Mucosa of descending colon (tissue), 3 donors: ENCODE data around the gene CSNK1E. TPM values are rescaled to one million over a fixed set of nuclear protein-coding genes. Genes with fewer than 3 reads are reported as not detected.
A peak's percentile ranks its signal among the peaks of the same experiment; 100 is the strongest.

Experiments used
- ATAC-seq: fragments of 200-7000 bp; cut with Tn5 transposase; one replicate; pipeline ENCODE4 v1.9.1; 2020; ENCODE audit warnings: mild to moderate bottlenecking, moderate library complexity
- DNase-seq, 3 donors: peaks; one replicate each; pipeline ENCODE4 v3.0.0-alpha.2; 2020
- H3K36me3 ChIP-seq: fragments of 200-600 bp; one replicate; pipeline ENCODE4 v1.8.0; 2021; ENCODE audit warnings: low read depth, mild to moderate bottlenecking
- H3K4me1 ChIP-seq: fragments of 200-600 bp; one replicate; pipeline ENCODE4 v1.8.0; 2021; ENCODE audit warnings: low read depth, mild to moderate bottlenecking
- H3K4me3 ChIP-seq: fragments of 200-600 bp; one replicate; pipeline ENCODE4 v1.8.0; 2021; ENCODE audit warnings: mild to moderate bottlenecking
- H3K9me3 ChIP-seq: fragments of 200-600 bp; one replicate; pipeline ENCODE4 v1.8.0; 2021; ENCODE audit warnings: mild to moderate bottlenecking
- CTCF ChIP-seq: fragments of 200-600 bp; IDR thresholded peaks from one replicate; pipeline ENCODE4 v1.8.0; 2022; ENCODE audit warnings: antibody characterized with exemption, mild to moderate bottlenecking
- intact Hi-C, 2 donors: fragments of 100-400 bp; cut with DNase I in 1 of 2; cut with micrococcal nuclease in 1 of 2; formaldehyde crosslinking; loops; one replicate each; pipeline versions ENCODE4 v1.11.0 to v1.11.1; 2022; cut with DNase I, micrococcal nuclease
- total RNA-seq, 3 donors: library from RNA; stranded (reverse); fragmentation: NEBNext Ultra II Directional in 2 of 3; extraction: Animal tissue kit (Norgen Biotek cat#: 25700) in 2 of 3; gene quantifications; one replicate each; pipeline versions ENCODE4 v1.2.1 to v1.2.4, GENCODE V29; 2021 to 2023
- donor health status: DM: no; HTN: no; CAD: no; lungs with moderate emphysema.
- donor health status: DM: no; HTN: no; CAD: no.
- donor health status: DM: no; HTN: yes; CAD: no.

The CSNK1E gene
- total RNA-seq, 3 donors from 2014 or later = 87.8 to 100 (median 89.8) TPM

GRCh38 chr22:38303974-38304373 is 13.3 kb downstream of the CSNK1E start:
- Histone ChIP-seq H3K4me3 (no peak overlapping the region), H3K9me3 (no peaks in the 10 kb centered on the region), H3K36me3 (peaks cover 4% of the 10 kb centered on the region), H3K4me1 (peaks cover 16% of the 10 kb centered on the region)
- no peak for TF ChIP-seq CTCF
- intact Hi-C loops = no loop called here
- no peak for ATAC-seq
- no peak for DNase-seq

GRCh38 chr22:38302906-38303305 is 14.3 kb downstream of the CSNK1E start:
- no peak for TF ChIP-seq CTCF
- intact Hi-C loops = no loop called here
- peaks cover 12% of the 10 kb centered on the region for H3K4me1 ChIP-seq
- DNase-seq (no peak), ATAC-seq (no peak)
- H3K9me3 ChIP-seq = no peaks in the 10 kb centered on the region
- no peak overlapping the region for H3K4me3 ChIP-seq
- H3K36me3 ChIP-seq = peaks cover 10% of the 10 kb centered on the region

- DNase-seq (no peak), ATAC-seq (no peak)
- Histone ChIP-seq H3K4me3 (no peak overlapping the region), H3K9me3 (no peaks in the 10 kb centered on the region), H3K36me3 (peaks cover 15% of the 10 kb centered on the region), H3K4me1 (peaks cover 5% of the 10 kb centered on the region)
- no peak for TF ChIP-seq CTCF
- intact Hi-C loops = no loop called here
Observed at GRCh38 chr22:38300946-38301345, 16.3 kb downstream of the CSNK1E start.

GRCh38 chr22:38300197-38300945 is 16.9 kb downstream of the CSNK1E start:
- no peak for DNase-seq
- peak; percentile 69 for ATAC-seq
- intact Hi-C loops = no loop called here
- Histone ChIP-seq H3K36me3 (peaks cover 15% of the 10 kb centered on the region), H3K4me1 (no peaks in the 10 kb centered on the region), H3K9me3 (no peaks in the 10 kb centered on the region), H3K4me3 (no peak overlapping the region)
- TF ChIP-seq CTCF = no peak

GRCh38 chr22:38299770-38300102 is 17.5 kb downstream of the CSNK1E start:
- Histone ChIP-seq H3K4me3 (no peak overlapping the region), H3K4me1 (no peaks in the 10 kb centered on the region), H3K9me3 (no peaks in the 10 kb centered on the region), H3K36me3 (peaks cover 15% of the 10 kb centered on the region)
- TF ChIP-seq CTCF = no peak
- ATAC-seq (no peak), DNase-seq (no peak)
- intact Hi-C loops = no loop called here
